Measurements from ENCODE around the gene MAP7D1.

Gene MAP7D1

DNA sequence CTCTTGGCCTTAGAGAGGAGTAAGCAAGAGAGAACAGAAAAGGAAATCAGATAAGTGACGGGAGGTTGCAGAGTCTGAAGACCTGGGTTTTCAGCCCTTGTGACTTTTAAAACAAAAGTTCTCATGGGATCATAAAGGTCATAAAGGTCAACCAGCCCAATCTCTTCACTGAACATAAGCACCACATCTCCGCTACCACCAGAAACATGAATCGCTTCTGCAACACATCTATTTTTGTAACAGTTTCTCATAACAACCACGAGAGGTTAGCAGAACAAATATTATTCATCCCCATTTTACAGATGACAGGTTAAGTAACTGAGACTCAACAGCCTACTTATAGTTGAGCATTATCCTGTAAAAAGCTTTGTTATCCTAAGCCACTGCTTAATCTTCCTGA is 12.5 kb upstream of the MAP7D1 start:
- Histone ChIP-seq H2AFZ (ENCODE audit: low read depth) (no peak overlapping the region), H3K27ac (no peak overlapping the region), H3K4me3 (IDR thresholded peaks at IDR 0.05; ENCODE audit: insufficient read depth, low read depth, low read length) (no peak overlapping the region), H3K4me2 (no peak overlapping the region), H3K9ac (no peak overlapping the region), H3K36me3 (ENCODE audit: insufficient read depth) (no peaks in the 10 kb centered on the region), H3K79me2 (ENCODE audit: insufficient read depth, low read depth) (peaks cover 52% of the 10 kb centered on the region), H4K20me1 (ENCODE audit: insufficient read depth) (no peaks in the 10 kb centered on the region), H3K27me3 (ENCODE audit: insufficient read depth, low read depth) (no peaks in the 10 kb centered on the region), H3K4me1 (ENCODE audit: low read depth, poor library complexity, severe bottlenecking) (peaks cover 10% of the 10 kb centered on the region)
- TF ChIP-seq, protein P1, sequence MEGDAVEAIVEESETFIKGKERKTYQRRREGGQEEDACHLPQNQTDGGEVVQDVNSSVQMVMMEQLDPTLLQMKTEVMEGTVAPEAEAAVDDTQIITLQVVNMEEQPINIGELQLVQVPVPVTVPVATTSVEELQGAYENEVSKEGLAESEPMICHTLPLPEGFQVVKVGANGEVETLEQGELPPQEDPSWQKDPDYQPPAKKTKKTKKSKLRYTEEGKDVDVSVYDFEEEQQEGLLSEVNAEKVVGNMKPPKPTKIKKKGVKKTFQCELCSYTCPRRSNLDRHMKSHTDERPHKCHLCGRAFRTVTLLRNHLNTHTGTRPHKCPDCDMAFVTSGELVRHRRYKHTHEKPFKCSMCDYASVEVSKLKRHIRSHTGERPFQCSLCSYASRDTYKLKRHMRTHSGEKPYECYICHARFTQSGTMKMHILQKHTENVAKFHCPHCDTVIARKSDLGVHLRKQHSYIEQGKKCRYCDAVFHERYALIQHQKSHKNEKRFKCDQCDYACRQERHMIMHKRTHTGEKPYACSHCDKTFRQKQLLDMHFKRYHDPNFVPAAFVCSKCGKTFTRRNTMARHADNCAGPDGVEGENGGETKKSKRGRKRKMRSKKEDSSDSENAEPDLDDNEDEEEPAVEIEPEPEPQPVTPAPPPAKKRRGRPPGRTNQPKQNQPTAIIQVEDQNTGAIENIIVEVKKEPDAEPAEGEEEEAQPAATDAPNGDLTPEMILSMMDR (conservative IDR thresholded peaks at IDR 0.05; ENCODE audit: low read depth, low read length), result no peak

DNA sequence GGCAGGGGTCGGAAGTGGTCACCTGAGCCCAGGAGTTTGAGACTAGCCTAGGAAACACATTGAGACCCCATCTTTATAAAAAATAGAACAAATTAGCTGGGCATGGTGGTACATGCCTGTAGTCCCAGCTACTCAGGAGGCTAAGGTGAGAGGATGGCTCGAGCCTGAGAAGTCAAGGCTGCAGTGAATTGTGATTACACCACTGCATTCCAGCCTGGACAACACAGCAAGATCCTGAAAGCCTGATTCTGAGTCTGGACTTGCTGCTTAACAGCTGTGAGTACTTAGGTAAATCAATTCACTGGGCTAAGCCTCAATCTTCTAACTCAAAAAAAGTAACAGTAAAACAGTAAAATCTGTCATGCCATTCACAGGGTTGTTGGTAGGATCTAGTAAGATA is 11.5 kb upstream of the MAP7D1 start:
- no peak overlapping the region for H3K4me3 ChIP-seq (IDR thresholded peaks at IDR 0.05; ENCODE audit: insufficient read depth, low read depth, low read length)
- no peaks in the 10 kb centered on the region for H3K27me3 ChIP-seq (ENCODE audit: insufficient read depth, low read depth)
- H3K4me2 ChIP-seq, result no peak overlapping the region
- no peaks in the 10 kb centered on the region for H3K36me3 ChIP-seq (ENCODE audit: insufficient read depth)
- no peak overlapping the region for H2AFZ ChIP-seq (ENCODE audit: low read depth)
- H3K79me2 ChIP-seq (ENCODE audit: insufficient read depth, low read depth), result peaks cover 59% of the 10 kb centered on the region
- H3K4me1 ChIP-seq (ENCODE audit: low read depth, poor library complexity, severe bottlenecking), result peaks cover 10% of the 10 kb centered on the region
- H4K20me1 ChIP-seq (ENCODE audit: insufficient read depth), result no peaks in the 10 kb centered on the region
- TF ChIP-seq, protein P1 (conservative IDR thresholded peaks at IDR 0.05; ENCODE audit: low read depth, low read length), result no peak
- H3K9ac ChIP-seq, result no peak overlapping the region
- no peak overlapping the region for H3K27ac ChIP-seq

DNA sequence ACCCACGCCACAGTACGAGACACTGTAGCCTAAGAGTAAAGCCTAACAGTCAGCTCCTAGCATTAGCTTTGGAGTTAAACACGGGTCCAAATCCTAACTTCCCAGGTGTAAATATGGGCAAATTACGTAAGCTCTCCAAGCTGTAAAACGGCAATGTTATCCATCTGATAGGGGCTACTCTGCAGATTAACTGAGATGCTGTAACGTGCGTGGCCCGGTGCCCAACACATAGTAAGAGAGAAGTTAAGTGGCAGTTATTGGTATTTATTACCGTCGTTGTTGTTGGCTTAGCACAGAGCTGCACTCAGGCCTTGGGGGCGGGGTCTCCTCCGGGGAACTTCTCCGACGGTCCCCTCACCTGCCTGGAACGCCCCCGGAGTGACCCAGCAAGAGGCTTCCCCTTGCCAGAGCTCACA is 7.1 kb upstream of the MAP7D1 start:
- peak overlapping the region; percentile 16 for H3K4me3 ChIP-seq (IDR thresholded peaks at IDR 0.05; ENCODE audit: insufficient read depth, low read depth, low read length)
- H3K36me3 ChIP-seq (ENCODE audit: insufficient read depth), result no peaks in the 10 kb centered on the region
- H3K27me3 ChIP-seq (ENCODE audit: insufficient read depth, low read depth), result no peaks in the 10 kb centered on the region
- peak overlapping the region; percentile 97 for H3K27ac ChIP-seq
- no peaks in the 10 kb centered on the region for H4K20me1 ChIP-seq (ENCODE audit: insufficient read depth)
- H3K4me2 ChIP-seq, result peak overlapping the region; percentile 100
- peaks cover 37% of the 10 kb centered on the region for H3K79me2 ChIP-seq (ENCODE audit: insufficient read depth, low read depth)
- H2AFZ ChIP-seq (ENCODE audit: low read depth), result peak overlapping the region; percentile 88
- H3K4me1 ChIP-seq (ENCODE audit: low read depth, poor library complexity, severe bottlenecking), result peaks cover 37% of the 10 kb centered on the region
- TF ChIP-seq, protein P1 (conservative IDR thresholded peaks at IDR 0.05; ENCODE audit: low read depth, low read length), result no peak
- H3K9ac ChIP-seq, result peak overlapping the region; percentile 85

DNA sequence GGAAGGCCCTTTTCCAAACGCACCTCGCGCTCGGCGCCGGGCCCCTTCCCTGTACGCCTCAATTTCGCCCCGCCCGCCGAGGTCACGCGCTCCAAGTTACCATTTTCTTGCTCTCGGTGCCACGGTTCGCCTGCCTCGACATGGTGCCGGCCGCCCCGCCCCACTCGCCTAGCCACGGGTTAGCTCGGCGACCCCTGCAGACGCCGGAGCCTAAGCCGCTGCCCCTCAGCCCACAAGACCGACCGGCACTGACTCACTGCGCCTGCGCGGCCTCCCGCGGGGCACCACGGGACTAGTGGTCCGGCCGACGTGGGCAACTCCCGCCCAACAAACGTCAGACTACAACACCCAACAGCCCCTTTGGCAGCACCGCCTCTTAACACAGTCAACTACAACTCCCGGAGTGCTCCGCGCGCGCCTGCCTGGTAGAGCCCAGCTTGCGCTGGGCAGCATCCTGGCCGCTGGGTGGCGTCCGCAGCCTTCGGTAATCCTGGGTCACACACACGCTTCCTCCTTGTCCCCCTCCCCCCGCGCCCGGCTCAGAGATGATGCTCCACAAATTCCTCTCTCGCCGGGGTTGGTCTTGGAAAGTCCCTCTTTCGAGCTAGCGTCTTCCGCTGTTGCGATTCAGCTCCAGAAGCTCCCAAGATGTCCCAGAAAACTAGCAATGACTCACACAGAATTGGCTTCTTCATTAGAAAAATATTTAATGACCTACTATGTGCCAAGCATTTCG is 6.6 kb upstream of the MAP7D1 start, which contains the start of gene TRAPPC3:
Gene TRAPPC3 (minus strand): TSS at position 250 of the 736 bp plus-strand sequence. CDS start 108 bp downstream, at position 142.
- peak within 1 kb of the TSS; percentile 88 for H2AFZ ChIP-seq (ENCODE audit: low read depth)

More for the DNA sequence above, 6.6 kb upstream of the MAP7D1 start, which contains the start of gene TRAPPC3:
- Histone ChIP-seq H4K20me1 (ENCODE audit: insufficient read depth) (no peaks in the 10 kb centered on the region), H3K4me1 (ENCODE audit: low read depth, poor library complexity, severe bottlenecking) (peaks cover 37% of the 10 kb centered on the region), H3K4me2 (peak within 1 kb of the TSS; percentile 100), H3K9ac (peak within 1 kb of the TSS; percentile 85), H3K27me3 (ENCODE audit: insufficient read depth, low read depth) (no peaks in the 10 kb centered on the region), H3K4me3 (IDR thresholded peaks at IDR 0.05; ENCODE audit: insufficient read depth, low read depth, low read length) (peak within 1 kb of the TSS; percentile 23), H3K27ac (peak within 1 kb of the TSS; percentile 97), H3K36me3 (ENCODE audit: insufficient read depth) (no peaks in the 10 kb centered on the region), H3K79me2 (ENCODE audit: insufficient read depth, low read depth) (peaks cover 35% of the 10 kb centered on the region)
- TF ChIP-seq, protein P1 (conservative IDR thresholded peaks at IDR 0.05; ENCODE audit: low read depth, low read length), result peak; percentile 80

Measured in KMS-11 (cell line).